Left cardiac atrium (tissue), 4 donors: ENCODE results near the gene FBL. TPM values are rescaled to one million over a fixed set of nuclear protein-coding genes. Genes with fewer than 3 reads are reported as not detected.
"Not testable (repeated sequence)": the region's sequence is repeated elsewhere in the genome, so short reads cannot be mapped to it uniquely, and the experiment has no call there.

Experiments used
- ATAC-seq, 2 donors: fragments of 200-7000 bp; cut with Tn5 transposase; one replicate each; pipeline ENCODE4 v1.9.1; 2020; ENCODE audit warnings: mild to moderate bottlenecking in 2 of 2, moderate library complexity in 2 of 2
- DNase-seq: peaks from one replicate; pipeline ENCODE4 v3.0.0-alpha.2; 2020
- intact Hi-C, 2 donors: fragments of 100-400 bp; cut with DNase I; formaldehyde crosslinking; loops; one replicate each; pipeline versions ENCODE4 v1.14.1 to v1.15.1; 2022 to 2023
- long read RNA-seq: library from polyadenylated mRNA; unstranded; transcript quantifications from one replicate; pipeline ENCODE4 v2.0.0, GENCODE V29; 2021
- total RNA-seq, 2 donors: library from RNA; stranded (reverse); fragmentation: NEBNext Ultra II Directional; extraction: Animal tissue kit (Norgen Biotek cat#: 25700); gene quantifications; one replicate each; pipeline ENCODE4 v1.2.1, GENCODE V29; 2021
- donor health status: DM: no; HTN: yes; CAD: no.
- donor health status: DM: no; HTN: yes; CAD: no; lungs with severe emphysema.
- donor health status: DM: yes; HTN: yes; CAD: no.
- donor health status: Dilated cardiomyopathy.

FBL gene
- total RNA-seq = 10 to 100 TPM; 67.7 to 87.7 TPM
- long read RNA-seq, transcript FBL-201 (9 exons, 1,160 nt) = major isoform, 15 of 27 reads
- long read RNA-seq, partial matches to known transcripts = 5 of 27 reads
- long read RNA-seq, other reads (novel, unspliced or antisense) = 6 of 27 reads

DNA sequence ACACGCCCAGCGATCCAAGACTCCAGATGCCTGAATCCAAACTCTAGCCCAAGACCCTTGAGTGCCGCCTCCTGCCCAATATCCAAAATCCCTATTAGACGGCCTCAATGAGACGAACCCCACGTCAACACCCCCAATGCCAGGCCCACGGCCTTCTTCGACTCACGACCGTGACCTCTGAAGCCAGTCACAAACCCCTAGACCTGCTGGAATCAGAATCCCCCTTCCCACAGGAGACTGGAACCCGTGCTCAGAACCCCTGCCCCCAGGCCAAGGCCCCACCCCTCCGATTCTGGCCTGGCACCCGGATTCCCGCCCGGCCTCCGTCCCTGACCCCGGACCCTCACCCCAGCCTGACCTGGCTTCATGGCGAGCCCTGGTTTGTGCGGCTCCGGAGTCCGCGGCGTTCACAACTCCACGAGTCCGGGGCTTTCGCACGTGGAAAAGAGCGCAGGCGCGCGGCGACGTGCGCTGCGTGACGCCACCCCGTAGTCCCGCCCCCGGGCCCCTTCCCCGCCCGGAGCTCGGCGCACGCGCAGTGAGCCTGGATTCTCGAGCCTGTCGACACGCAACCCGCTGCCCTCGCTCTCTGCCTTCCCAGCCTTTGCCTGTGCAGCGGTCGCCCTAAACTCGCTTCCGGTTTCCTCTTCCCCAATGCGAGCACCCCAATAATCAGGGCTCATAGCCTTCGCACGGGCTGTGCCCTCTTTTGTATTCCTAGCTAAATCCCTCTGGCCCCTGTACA, at the start of gene FBL:
TSS of gene FBL (minus strand) at position 447 of the 745 bp plus-strand sequence. CDS start at position 368, 79 bp downstream.
- intact Hi-C loops = loop anchor here in 1 of 2 donors (10.0 kb wide), 1 partner anchor 51 kb away; no protein-coding TSS in a partner anchor
- ATAC-seq = peak; percentile 97
- DNase-seq = peak; percentile 97

DNA sequence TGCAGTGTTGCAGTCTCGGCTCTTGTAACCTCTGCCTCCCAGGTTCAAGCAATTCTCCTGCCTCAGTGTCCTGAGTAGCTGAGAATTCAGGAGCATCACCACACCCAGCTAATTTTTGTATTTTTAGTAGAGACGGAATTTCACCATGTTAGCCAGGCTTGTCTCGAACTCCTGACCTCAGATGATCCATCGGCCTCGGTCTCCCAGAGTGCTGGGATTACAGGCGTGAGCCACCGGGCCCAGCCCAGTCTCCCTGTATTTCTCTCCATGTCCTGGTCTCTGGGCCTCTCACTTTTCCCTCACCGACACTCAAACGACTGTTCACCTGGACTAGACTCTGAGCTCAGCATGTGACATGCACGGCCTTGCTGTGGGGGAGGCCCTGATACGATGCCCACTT, 48.9 kb upstream of the FBL start:
- ATAC-seq, DNase-seq, intact Hi-C loops: not testable (repeated sequence)

DNA sequence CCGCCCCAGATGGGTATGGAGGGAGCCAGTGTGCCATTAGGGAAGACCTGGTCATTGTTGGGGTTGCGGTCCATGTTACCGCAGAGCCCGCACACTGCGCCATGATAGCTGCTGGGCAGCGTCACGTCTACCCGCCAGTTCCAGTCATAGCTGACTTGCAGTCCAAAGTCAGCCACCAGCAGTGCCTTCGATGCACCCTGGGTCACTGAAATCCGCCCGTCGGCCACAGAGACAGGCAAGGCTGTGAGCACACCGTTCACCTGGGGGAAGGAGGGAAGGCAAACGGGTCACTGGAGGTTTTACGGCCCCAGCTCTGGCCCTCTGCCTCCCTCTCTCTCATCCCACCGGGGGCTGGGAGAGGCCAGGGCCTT, 48.0 kb upstream of the FBL start:
- intact Hi-C loops, DNase-seq, ATAC-seq: not testable (repeated sequence)

DNA sequence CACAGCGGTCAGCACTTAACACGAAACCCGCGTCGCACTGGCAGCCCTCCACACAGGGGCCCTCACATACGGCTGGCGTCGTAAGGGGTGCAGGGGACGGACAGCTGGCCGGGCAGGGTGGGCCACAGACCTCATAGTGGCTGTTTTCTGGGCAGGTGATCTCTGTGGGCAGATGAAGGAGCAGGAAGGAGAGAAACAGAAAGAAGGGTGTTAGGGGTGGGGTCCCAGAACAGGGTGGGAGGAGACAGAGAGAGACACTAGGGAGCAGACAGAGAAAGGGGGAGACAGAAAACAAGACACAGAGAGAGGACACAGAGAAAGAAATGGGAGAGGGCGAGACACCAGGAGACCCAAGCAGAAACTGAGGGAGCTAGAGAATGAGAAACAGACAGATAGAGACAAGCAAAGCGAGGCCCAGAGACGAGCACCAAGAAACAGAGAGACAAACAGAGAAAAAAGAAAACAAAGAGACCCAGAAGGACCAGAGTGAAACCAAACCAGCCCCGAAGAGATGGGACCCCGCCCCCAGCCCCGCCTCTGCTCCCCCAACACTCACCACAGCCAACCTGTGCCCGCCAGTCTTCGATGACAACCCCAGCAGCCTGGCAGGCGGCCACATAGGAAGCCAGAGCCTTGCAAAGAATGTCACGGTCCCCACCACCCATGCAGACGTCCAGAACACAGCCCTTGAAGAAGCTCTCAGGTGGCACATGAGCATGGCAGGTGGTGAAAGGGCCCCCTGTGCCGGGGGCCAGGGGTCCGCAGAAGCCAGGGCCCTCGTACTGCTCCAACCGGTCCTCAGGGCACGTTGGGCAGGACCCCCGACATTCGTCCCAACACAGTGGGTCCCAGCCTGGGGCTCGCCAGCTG, 47.4 kb upstream of the FBL start:
- intact Hi-C loops, ATAC-seq, DNase-seq: not testable (repeated sequence)

DNA sequence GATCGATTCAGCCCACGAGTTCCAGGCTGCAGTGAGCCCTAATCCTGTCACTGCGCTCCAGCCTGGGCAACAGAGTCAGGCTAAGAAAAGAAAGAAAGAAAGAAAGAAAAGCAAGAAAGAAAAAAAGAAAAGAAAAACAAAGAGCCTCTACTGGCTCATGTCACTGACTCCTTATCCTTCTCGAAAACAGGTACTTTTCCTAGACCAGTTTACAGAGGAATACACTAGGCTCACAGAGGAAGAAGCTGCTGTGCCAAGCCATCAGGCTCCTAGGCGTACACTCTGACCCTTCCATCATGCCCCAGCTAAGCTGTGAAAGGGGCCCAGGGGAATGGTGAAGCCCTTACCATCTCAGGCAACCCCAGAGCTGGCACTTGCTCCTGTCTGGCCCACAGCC, 46.3 kb upstream of the FBL start:
- intact Hi-C loops, ATAC-seq, DNase-seq: not testable (repeated sequence)

DNA sequence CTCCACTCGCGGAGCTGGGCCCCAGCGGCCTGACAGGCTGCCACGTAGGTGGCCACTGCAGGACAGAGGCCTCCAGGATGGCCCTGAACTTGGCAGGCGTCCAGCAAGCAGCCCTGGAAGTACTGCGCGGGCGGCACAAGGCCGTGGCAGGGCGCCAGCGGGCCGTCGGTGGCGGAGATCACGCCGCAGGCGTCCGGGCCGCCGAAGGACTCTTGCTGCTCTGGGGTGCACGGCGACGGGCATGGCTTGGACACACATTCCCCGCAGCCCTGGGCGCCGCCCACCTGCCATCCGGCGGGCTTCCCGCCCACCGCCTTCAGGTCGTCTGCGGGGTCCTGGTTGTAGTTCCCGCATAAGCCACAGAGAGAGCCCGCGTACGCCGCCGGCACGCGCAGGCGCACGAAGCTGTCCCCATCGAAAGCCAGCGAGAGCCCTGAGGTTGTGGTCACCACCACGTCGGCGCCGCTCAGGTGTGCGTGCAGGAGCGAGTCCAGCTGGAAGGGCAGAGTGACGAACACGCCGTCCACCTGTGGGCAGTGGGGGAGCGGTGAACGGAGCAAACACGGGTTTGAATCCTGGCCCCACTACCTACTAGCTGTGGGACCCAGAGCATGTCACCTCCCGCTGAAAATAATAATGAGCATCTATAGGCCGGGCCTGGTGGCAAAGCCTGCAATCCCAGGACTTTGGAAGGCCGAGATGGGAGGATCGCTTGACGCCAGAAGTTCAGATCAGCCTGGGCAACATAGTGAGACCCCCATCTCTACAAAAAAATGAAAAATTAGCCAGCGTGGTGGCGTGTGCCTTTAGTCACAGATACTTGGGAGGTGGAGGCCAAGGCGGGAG, 45.7 kb upstream of the FBL start:
- intact Hi-C loops, DNase-seq: not testable (repeated sequence)
- ATAC-seq = peak; percentile 23 to 32

DNA sequence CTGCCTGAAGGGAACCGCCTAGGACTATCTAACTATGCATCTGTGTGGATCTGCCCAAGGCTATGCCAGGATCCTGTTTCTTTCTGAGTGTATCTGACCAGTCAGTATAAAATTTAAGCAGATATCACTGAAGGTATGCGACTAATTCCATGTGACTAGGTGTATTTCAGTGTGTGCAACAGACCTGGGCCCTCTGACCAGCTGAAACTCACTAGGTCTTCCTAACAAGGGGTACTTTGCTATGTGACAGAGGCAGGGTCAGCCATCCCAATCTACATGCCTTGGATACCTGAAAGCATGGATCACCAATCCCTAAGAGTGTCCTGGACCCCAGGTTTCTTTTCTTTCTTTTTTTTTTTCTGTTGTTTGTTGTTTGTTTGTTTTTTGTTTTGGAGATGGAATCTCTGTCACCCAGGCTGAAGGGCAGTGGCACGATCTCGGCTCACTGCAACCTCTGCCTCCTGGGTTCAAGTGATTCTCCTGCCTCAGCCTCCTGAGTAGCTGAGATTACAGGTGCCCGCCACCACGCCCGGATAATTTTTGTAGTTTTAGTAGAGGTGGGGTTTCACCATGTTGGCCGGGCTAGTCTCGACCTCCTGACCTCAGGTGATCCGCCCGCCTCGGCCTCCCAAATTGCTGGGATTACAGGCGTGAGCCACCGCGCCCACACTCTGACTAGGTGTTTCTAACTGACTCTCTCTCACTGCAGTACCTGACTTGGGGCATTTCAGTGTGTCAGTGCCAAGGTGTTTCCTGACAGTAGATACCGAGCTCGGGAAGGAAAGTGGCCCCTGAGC, 44.8 kb upstream of the FBL start:
- intact Hi-C loops = no loop called here
- DNase-seq (no peak), ATAC-seq (no peak)

DNA sequence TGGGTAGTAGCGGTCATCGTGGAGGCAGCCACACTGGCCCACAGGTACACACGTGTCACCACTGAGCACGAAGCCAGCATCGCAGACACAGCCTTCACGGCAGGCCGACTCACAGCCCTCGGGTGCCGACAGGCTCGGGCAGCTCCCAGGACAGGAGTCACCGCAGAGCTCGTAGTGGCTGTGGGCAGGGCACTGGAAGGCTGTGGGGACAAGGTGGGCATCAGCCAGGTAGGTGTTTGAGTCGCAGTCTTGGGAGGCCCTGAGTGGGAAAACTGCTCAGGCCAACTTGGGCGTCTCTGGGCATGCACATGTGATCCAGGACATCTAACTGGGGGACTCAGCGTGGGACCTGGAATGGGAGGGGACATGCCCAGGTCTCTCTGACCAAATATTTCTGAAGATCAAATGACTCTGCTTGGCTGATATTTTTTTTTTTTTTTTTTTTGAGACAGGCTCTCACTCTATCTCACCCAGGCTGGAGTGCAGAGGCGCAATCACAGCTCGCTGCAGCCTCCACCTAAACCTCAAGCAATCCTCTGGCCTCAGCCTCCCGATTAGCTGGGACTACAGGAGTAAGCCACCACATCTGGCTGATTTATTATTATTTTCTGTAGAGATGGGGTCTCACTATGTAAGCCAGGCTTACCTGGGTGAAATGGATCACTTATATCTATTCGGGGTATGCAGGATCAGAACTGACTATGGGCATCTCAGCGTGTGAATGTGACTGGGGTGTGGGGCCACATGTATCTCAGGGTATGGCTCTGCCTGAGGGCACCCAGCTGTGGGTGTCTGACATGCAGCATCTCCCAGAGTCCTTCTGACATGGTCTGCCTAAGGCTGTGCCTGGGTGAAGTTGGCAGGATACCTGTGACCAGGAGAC, 43.9 kb upstream of the FBL start:
- ATAC-seq, intact Hi-C loops, DNase-seq: not testable (repeated sequence)

DNA sequence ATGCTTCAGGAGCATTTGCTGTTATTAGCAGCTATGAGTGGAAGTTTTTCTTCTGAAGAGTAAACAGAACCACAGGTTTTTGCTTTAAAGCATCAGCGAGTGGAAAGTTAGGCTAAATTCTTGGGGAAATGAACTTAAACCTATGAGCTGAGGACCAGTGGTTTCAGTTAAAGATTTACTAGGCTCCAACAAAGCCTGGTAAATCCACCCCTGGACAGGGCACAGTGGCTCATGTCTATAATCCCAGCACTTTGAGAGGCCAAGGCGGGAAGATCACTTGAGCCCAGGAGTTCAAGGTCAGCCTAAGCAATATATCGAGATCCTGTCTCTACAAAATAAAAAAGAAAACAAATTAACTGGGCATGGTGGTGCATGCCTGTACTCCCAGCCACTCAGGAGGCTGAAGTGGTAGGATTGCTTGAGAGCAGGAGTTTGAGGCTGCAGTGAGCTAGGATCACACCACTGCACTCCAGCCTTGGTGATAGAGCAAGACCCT, 41.3 kb upstream of the FBL start:
- intact Hi-C loops, DNase-seq, ATAC-seq: not testable (repeated sequence)

DNA sequence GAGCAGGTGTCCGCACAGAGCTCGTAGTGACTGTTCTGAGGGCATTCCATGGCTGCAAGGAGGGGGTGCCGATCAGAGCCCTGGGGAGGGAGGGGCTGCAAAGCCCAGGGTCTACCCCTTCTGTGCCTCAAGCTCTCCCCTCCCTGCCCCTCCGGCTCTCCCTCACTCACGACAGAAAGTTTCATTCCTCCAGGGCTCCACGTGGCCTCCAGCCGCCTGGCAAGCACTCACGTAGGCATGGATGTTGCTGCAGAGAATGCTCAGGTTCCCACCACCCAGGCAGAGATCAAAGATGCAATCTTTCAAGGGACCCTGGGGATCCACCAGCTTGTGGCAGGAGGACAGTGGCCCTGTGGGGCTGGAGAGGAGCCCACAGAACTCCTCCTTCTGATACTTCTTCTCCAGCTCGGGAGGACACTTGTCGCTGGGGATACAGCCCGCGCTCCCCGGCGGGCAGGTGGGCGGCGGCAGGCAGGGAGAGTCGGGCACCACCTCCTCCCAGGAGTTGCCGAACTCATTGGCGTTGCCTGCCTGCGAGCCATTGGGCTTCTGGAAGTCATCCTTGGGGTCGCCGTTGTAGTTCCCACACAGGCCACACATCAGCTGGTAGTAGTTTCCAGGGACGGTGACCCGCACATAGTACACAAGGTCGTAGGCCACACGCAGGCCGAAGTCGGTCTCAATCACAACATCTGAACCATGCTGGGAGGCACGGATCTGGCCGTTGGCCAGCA, 39.8 kb upstream of the FBL start:
- ATAC-seq, intact Hi-C loops, DNase-seq: not testable (repeated sequence)

DNA sequence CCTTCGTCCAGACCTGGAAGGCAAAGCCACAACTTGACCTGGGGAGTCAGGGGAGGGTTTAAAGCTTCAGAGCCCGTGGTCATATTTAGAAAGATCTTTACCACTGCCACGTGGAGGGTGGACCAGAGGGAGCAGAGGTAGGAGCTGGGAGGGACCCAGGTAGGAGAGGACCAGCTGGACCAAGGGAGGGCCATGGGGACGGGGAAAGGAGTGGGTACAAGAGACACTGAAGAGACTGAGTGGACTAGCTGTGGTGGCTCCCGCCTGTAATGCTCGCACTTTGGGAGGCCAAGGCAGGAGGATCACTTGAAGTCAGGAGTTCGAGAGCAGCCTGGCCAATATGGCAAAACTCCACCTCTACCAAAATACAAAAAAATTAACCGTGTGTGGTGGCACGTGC, 38.5 kb upstream of the FBL start:
- not testable (repeated sequence) for ATAC-seq

DNA sequence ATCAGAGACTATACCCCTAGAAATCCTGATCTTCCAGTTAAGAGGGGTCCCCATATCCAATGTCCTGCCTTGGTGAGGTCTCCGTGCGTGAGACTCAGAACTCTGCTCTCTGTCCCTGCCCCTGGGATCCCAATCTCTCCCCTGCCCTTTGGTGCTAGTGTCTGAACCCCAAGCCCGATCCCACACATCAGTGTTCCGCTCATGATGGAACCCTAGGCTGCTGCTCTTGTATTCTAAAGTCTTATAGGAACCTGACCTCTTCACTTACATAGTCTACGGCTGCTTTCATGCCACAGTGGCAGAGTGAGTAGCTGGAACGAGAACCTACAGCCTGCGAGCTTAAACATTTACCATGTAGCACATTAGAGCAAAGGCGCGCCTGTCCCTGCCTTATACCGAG, 36.5 kb upstream of the FBL start:
- DNase-seq, ATAC-seq, intact Hi-C loops: not testable (repeated sequence)

More for the DNA sequence above, 38.5 kb upstream of the FBL start:
- intact Hi-C loops, DNase-seq: not testable (repeated sequence)

DNA sequence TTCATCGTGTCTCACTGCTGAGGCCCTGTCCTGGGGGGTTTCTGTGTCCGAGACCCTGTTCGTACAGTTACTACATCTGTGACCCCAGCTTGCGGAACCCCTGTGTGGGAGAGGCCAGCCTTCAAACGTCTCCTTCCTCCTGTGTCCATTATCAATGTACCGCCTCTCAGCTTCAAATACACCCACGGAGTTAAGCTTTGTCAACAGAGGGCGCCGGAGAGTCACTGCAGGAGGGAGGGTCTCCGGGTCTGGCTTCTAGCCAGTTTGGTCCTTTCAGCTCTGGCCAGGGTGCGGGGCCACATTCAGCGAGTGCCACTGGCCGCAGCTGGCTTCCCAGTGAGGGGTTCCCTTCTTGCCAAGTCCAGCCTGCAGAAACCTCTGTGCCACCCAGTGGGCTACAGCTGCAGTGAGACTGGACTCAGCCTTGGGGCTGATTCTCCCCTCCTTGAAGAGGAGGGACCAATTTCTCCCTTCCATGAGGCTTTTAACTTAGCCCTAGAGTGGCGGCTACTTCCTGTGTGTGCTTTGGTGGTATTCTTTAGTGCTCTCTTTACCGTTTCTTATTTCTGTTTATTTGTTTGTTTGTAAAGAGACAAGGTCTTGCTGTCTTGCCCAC, 35.4 kb upstream of the FBL start:
- DNase-seq, intact Hi-C loops: not testable (repeated sequence)
- ATAC-seq = peak; percentile 25 to 47

DNA sequence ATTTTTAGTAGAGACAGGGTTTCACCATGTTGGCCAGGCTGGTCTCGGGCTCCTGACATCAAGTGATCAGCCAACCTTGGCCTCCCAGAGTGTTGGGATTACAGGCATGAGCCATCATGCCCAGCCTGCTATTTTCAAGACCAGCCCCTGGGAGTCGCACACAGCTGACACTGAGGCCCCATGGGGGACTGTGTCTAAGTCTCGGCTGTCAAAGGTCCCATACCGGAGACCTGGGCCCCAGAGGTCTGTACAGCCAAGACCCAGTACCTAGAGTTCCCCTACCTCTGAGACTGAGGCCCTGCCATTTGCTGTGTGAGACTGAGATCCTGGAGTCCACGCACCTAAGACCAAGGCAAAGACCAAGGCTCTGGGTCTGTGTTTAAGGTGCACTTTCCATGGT, 34.1 kb upstream of the FBL start:
- DNase-seq, intact Hi-C loops, ATAC-seq: not testable (repeated sequence)

DNA sequence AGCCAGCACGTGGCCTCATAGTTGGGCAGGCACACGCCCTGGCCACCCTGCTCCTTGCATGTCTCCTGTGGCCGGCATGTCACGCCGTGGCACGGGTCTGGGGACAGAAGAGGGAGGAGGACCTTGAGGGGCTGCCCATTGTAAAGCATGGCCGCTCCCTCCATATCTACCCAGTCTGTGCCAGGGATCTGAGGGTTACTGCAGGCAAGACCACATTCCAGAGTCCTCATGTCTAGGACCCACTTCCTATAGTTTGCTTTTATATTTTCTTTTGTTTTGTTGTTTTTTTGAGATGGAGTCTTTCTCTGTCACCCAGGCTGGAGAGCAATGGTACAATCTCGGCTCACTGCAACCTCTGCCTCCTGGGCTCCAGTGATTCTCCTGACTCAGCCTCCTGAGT, 33.6 kb upstream of the FBL start:
- DNase-seq, ATAC-seq, intact Hi-C loops: not testable (repeated sequence)

DNA sequence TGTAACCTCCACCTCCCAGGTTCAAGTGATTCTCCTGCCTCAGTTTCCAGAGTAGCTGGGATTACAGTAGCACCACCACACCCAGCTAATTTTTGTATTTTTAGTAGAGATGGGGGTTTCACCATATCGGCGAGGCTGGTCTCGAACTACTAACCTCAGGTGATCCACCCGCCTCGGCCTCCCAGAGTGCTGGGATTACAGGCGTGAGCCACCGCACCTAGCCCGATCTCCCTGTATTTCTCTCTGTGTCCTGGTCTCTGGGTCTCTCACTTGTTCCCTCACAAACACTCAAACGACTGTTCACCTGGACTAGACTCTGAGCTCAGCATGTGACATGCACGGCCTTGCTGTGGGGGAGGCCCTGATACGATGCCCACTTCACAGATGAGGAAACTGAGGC, 32.7 kb upstream of the FBL start:
- intact Hi-C loops, ATAC-seq, DNase-seq: not testable (repeated sequence)
